ENCODE measurements around the gene TSPOAP1.

GRCh38 chr17:58301504-58302150 lies 27.0 kb downstream of the TSPOAP1 start:
- TF ChIP-seq, protein P1, sequence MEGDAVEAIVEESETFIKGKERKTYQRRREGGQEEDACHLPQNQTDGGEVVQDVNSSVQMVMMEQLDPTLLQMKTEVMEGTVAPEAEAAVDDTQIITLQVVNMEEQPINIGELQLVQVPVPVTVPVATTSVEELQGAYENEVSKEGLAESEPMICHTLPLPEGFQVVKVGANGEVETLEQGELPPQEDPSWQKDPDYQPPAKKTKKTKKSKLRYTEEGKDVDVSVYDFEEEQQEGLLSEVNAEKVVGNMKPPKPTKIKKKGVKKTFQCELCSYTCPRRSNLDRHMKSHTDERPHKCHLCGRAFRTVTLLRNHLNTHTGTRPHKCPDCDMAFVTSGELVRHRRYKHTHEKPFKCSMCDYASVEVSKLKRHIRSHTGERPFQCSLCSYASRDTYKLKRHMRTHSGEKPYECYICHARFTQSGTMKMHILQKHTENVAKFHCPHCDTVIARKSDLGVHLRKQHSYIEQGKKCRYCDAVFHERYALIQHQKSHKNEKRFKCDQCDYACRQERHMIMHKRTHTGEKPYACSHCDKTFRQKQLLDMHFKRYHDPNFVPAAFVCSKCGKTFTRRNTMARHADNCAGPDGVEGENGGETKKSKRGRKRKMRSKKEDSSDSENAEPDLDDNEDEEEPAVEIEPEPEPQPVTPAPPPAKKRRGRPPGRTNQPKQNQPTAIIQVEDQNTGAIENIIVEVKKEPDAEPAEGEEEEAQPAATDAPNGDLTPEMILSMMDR (conservative IDR thresholded peaks at IDR 0.05 in 1 of 2, IDR thresholded peaks at IDR 0.05 in 1 of 2; ENCODE audit: extremely low read depth in 1 of 2, insufficient read depth in 1 of 2, low read depth in 1 of 2, low read length in 2 of 2), result no peak
- no peak for TF ChIP-seq EZH2 (IDR thresholded peaks at IDR 0.05; ENCODE audit: borderline replicate concordance, low read length)

All from mammary epithelial cell (primary cell).